CD4-positive, alpha-beta memory T cell (primary cell): ENCODE results near the gene CLIC3. TPM values are rescaled to one million over a fixed set of nuclear protein-coding genes. Genes with fewer than 3 reads are reported as not detected.
A peak's percentile ranks its signal among the peaks of the same experiment; 100 is the strongest.
"Not testable (repeated sequence)": the region's sequence is repeated elsewhere in the genome, so short reads cannot be mapped to it uniquely, and the experiment has no call there.

Experiments used
- CTCF ChIA-PET: fragments of 350-600 bp; sonication (Branson Sonifier 250); formaldehyde crosslinking; loops from one replicate; lab custom pipeline; 2021; ENCODE audit warnings: inconsistent platforms; ENCODE audit not compliant: partially characterized antibody; lab: Charles Lee
- POLR2A ChIA-PET: fragments of 350-600 bp; sonication (Branson Sonifier 250); formaldehyde crosslinking; loops from one replicate; lab custom pipeline; 2021; ENCODE audit not compliant: partially characterized antibody; lab: Charles Lee
- DNase-seq, 5 donors: peaks; one replicate each; pipeline versions ENCODE4 v3.0.0 to v3.0.0-alpha.2; 2020 to 2022; ENCODE audit warnings: mixed read lengths in 1 of 5
- H3K27ac ChIP-seq: one replicate; pipeline ENCODE4 v1.7.0; 2013; ENCODE audit warnings: low read depth, low read length
- H3K27me3 ChIP-seq: 2 replicates; pipeline ENCODE4 v1.7.0; 2013; ENCODE audit warnings: mild to moderate bottlenecking, low read length, moderate library complexity; ENCODE audit not compliant: insufficient read depth
- H3K36me3 ChIP-seq: 2 replicates; pipeline ENCODE4 v1.7.0; 2013; ENCODE audit warnings: mild to moderate bottlenecking, low read length, moderate library complexity; ENCODE audit not compliant: insufficient read depth
- H3K4me1 ChIP-seq: 2 replicates; pipeline ENCODE4 v1.7.0; 2013; ENCODE audit warnings: mild to moderate bottlenecking, low read length, moderate library complexity; ENCODE audit not compliant: insufficient read depth
- H3K4me3 ChIP-seq, 2 donors: one replicate each; pipeline ENCODE4 v1.7.0; 2013; ENCODE audit warnings: low read length in 2 of 2, mild to moderate bottlenecking in 1 of 2
- H3K9me3 ChIP-seq, 2 donors: one replicate each; pipeline ENCODE4 v1.7.0; 2013; ENCODE audit warnings: low read length in 2 of 2, control low read depth in 1 of 2; ENCODE audit not compliant: control insufficient read depth in 1 of 2
- H3K27ac Mint-ChIP-seq, 7 donors: one replicate each; pipeline ENCODE4 v1.8.0; 2020 to 2021; ENCODE audit warnings: mixed read lengths in 7 of 7, mild to moderate bottlenecking in 6 of 7, inconsistent platforms in 3 of 7, moderate library complexity in 3 of 7
- H3K27me3 Mint-ChIP-seq, 2 donors: one replicate each; pipeline ENCODE4 v1.8.0; 2020 to 2021; ENCODE audit warnings: mixed read lengths in 2 of 2
- H3K36me3 Mint-ChIP-seq, 2 donors: one replicate each; pipeline ENCODE4 v1.8.0; 2020 to 2021; ENCODE audit warnings: mixed read lengths in 2 of 2, inconsistent platforms in 1 of 2, mild to moderate bottlenecking in 1 of 2
- H3K4me1 Mint-ChIP-seq, 4 donors: one replicate each; pipeline ENCODE4 v1.8.0; 2020 to 2021; ENCODE audit warnings: mixed read lengths in 4 of 4, mild to moderate bottlenecking in 1 of 4
- H3K4me3 Mint-ChIP-seq, 8 donors: one replicate each; pipeline ENCODE4 v1.8.0; 2020 to 2021; ENCODE audit warnings: mixed read lengths in 8 of 8, mild to moderate bottlenecking in 7 of 8, moderate library complexity in 6 of 8, inconsistent platforms in 3 of 8
- H3K9me3 Mint-ChIP-seq, 8 donors: one replicate each; pipeline ENCODE4 v1.8.0; 2020 to 2021; ENCODE audit warnings: mixed read lengths in 8 of 8, mild to moderate bottlenecking in 5 of 8, inconsistent platforms in 3 of 8, moderate library complexity in 1 of 8
- intact Hi-C: fragments of 100-400 bp; cut with micrococcal nuclease; formaldehyde crosslinking; loops from one replicate; pipeline ENCODE4 v1.15.1; 2023
- polyA plus RNA-seq, 2 donors: library from polyadenylated mRNA; unstranded; fragments of 300-500 nt; fragmentation: Illumina TruSeq; gene quantifications; one replicate each; pipeline ENCODE4 v1.2.3, GENCODE V29; 2021
- total RNA-seq, 2 experiments: library from RNA; stranded (reverse); gene quantifications; one replicate each; pipeline ENCODE4 v1.2.3, GENCODE V29; 2021

Gene CLIC3
- total and polyA plus RNA-seq, 4 experiments from 2014 or later, result 3.1 to 7.8 (median 4.4) TPM

GRCh38 chr9:137009217-137009616, 12.8 kb upstream of the CLIC3 start:
- no peaks in the 10 kb centered on the region for H3K36me3 ChIP-seq
- POLR2A ChIA-PET, result no interaction called here
- intact Hi-C loops, result no loop called here
- H3K4me1 ChIP-seq, result no peaks in the 10 kb centered on the region
- H3K4me3 Mint-ChIP-seq, result no peak overlapping the region
- no peak overlapping the region for H3K27ac Mint-ChIP-seq
- H3K27ac ChIP-seq, result no peak overlapping the region
- no peaks in the 10 kb centered on the region for H3K27me3 Mint-ChIP-seq
- H3K4me3 ChIP-seq, result no peak overlapping the region
- CTCF ChIA-PET, result no interaction called here
- H3K9me3 ChIP-seq, result no peaks in the 10 kb centered on the region
- H3K4me1 Mint-ChIP-seq, result peaks cover 0 to 5% (median 0%) of the 10 kb centered on the region in 4 donors
- peaks cover 0 to 7% of the 10 kb centered on the region in 2 donors for H3K36me3 Mint-ChIP-seq
- H3K9me3 Mint-ChIP-seq, result peaks cover 0 to 2% (median 0%) of the 10 kb centered on the region in 8 donors
- H3K27me3 ChIP-seq, result no peaks in the 10 kb centered on the region
- DNase-seq, result no peak

- POLR2A ChIA-PET, result interaction anchor here (1.5 kb wide), 1 partner anchor 27 kb away, joined by 4 read pairs; no protein-coding TSS in a partner anchor
- no peaks in the 10 kb centered on the region for H3K27me3 ChIP-seq
Observed at GRCh38 chr9:137008312-137008711, 11.9 kb upstream of the CLIC3 start.

DNA sequence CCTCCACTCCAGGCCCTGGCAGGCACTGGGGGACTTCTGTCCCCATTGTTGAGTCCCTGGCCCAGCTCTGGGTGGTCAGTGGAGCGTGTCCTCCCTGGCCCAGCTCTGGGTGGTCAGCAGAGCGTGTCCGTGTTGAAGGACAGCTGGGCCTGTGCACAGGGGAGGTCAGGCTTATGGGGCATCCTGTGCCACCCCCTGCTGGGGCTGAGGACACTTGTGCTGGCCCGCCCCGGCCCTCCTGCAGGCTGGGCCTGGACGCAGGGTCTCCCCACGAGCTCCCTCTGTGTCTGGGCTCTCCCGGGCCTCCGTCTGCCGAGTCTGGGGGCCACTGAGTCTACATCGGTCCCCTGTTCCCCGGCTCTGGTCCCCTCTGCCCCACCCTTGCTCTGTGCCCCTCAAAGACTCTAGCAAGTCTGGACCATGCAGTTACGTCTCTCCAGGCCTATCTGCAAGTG, 11.5 kb upstream of the CLIC3 start:
- Mint-ChIP-seq H3K4me1 (peaks cover 0 to 5% (median 0%) of the 10 kb centered on the region in 4 donors), H3K9me3 (peaks cover 0 to 2% (median 0%) of the 10 kb centered on the region in 8 donors), H3K36me3 (peaks cover 0 to 5% of the 10 kb centered on the region in 2 donors), H3K27me3 (no peaks in the 10 kb centered on the region), H3K4me3 (no peak overlapping the region), H3K27ac (no peak overlapping the region)
- ChIA-PET CTCF (interaction anchor here (1.1 to 1.4 kb wide), 2 partner anchors 13 to 28 kb away, joined by 3 read pairs; no protein-coding TSS in a partner anchor), POLR2A (interaction anchor here (1.4 to 1.5 kb wide), 2 partner anchors 19 to 27 kb away, joined by 3 to 4 read pairs; no protein-coding TSS in a partner anchor)
- Histone ChIP-seq H3K36me3 (no peaks in the 10 kb centered on the region), H3K4me3 (no peak overlapping the region), H3K27me3 (no peaks in the 10 kb centered on the region), H3K4me1 (no peaks in the 10 kb centered on the region), H3K27ac (no peak overlapping the region), H3K9me3 (no peaks in the 10 kb centered on the region)
- DNase-seq, result no peak
- intact Hi-C loops, result no loop called here

More at GRCh38 chr9:137008312-137008711, 11.9 kb upstream of the CLIC3 start:
- Mint-ChIP-seq H3K4me3 (no peak overlapping the region), H3K27me3 (no peaks in the 10 kb centered on the region), H3K9me3 (peaks cover 0 to 2% (median 0%) of the 10 kb centered on the region in 8 donors), H3K36me3 (peaks cover 0 to 5% of the 10 kb centered on the region in 2 donors), H3K27ac (no peak overlapping the region), H3K4me1 (peaks cover 0 to 5% (median 0%) of the 10 kb centered on the region in 4 donors)
- intact Hi-C loops, result no loop called here
- H3K4me1 ChIP-seq, result no peaks in the 10 kb centered on the region
- no peak for DNase-seq
- H3K4me3 ChIP-seq, result no peak overlapping the region
- H3K27ac ChIP-seq, result no peak overlapping the region
- H3K9me3 ChIP-seq, result no peaks in the 10 kb centered on the region
- CTCF ChIA-PET, result no interaction called here
- no peaks in the 10 kb centered on the region for H3K36me3 ChIP-seq

- Histone ChIP-seq H3K4me1 (no peaks in the 10 kb centered on the region), H3K27me3 (no peaks in the 10 kb centered on the region), H3K4me3 (no peak overlapping the region), H3K9me3 (no peaks in the 10 kb centered on the region), H3K36me3 (no peaks in the 10 kb centered on the region), H3K27ac (no peak overlapping the region)
- peaks cover 0 to 3% of the 10 kb centered on the region in 2 donors for H3K36me3 Mint-ChIP-seq
- CTCF ChIA-PET, result interaction anchor here (1.1 to 1.4 kb wide), 2 partner anchors 14 to 28 kb away, joined by 3 read pairs; no protein-coding TSS in a partner anchor
- peaks cover 0 to 2% (median 0%) of the 10 kb centered on the region in 8 donors for H3K9me3 Mint-ChIP-seq
- POLR2A ChIA-PET, result interaction anchor here (1.4 to 1.5 kb wide), 2 partner anchors 20 to 28 kb away, joined by 3 to 4 read pairs; no protein-coding TSS in a partner anchor
- H3K4me3 Mint-ChIP-seq, result no peak overlapping the region
- no peaks in the 10 kb centered on the region for H3K27me3 Mint-ChIP-seq
- H3K27ac Mint-ChIP-seq, result no peak overlapping the region
- intact Hi-C loops, result no loop called here
- DNase-seq, result no peak
- H3K4me1 Mint-ChIP-seq, result peaks cover 0 to 5% (median 0%) of the 10 kb centered on the region in 4 donors
Observed at GRCh38 chr9:137007108-137007815, 10.9 kb upstream of the CLIC3 start.

- Histone ChIP-seq H3K27me3 (no peaks in the 10 kb centered on the region), H3K36me3 (no peaks in the 10 kb centered on the region), H3K27ac (no peak overlapping the region), H3K4me3 (no peak overlapping the region), H3K9me3 (no peaks in the 10 kb centered on the region), H3K4me1 (no peaks in the 10 kb centered on the region)
- intact Hi-C loops, result no loop called here
- H3K4me1 Mint-ChIP-seq, result peaks cover 0 to 5% (median 0%) of the 10 kb centered on the region in 4 donors
- CTCF ChIA-PET, result interaction anchor here (1.1 to 1.4 kb wide), 3 partner anchors 15 to 29 kb away, joined by 3 read pairs; no protein-coding TSS in a partner anchor
- POLR2A ChIA-PET, result interaction anchor here (1.2 to 1.4 kb wide), 3 partner anchors 21 to 28 kb away, joined by 3 to 4 read pairs (median 3); no protein-coding TSS in a partner anchor
- peaks cover 0 to 2% (median 0%) of the 10 kb centered on the region in 8 donors for H3K9me3 Mint-ChIP-seq
- H3K27me3 Mint-ChIP-seq, result no peaks in the 10 kb centered on the region
- peaks cover 0 to under 1% of the 10 kb centered on the region in 2 donors for H3K36me3 Mint-ChIP-seq
- H3K4me3 Mint-ChIP-seq, result no peak overlapping the region
- DNase-seq, result no peak
- H3K27ac Mint-ChIP-seq, result peak overlapping the region in 2 of 7 donors; percentile 42 to 79
Observed at GRCh38 chr9:137006116-137007003, 10.0 kb upstream of the CLIC3 start.

DNA sequence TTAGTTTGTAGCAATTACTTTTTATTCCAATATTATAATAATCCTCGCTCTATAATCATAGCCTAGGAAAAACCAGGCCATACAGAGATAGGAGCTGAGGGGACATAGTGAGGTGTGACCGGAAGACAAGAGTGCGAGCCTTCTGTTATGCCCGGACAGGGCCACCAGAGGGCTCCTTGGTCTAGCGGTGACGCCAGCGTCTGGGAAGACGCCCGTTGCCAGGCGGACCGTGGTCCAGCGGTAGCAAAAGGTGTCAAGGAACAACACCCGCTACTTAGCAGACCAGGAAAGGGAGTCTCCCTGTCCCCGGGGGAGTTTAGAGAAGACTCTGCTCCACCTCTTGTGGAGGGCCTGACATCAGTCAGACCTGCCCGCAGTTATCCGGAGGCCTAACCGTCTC, 7.9 kb upstream of the CLIC3 start:
- H3K27ac ChIP-seq, H3K27me3 Mint-ChIP-seq, intact Hi-C loops, H3K27me3 ChIP-seq, H3K36me3 ChIP-seq, H3K4me3 ChIP-seq, H3K9me3 ChIP-seq, DNase-seq, H3K4me3 Mint-ChIP-seq, H3K36me3 Mint-ChIP-seq, H3K9me3 Mint-ChIP-seq, H3K27ac Mint-ChIP-seq: not testable (repeated sequence)
- ChIA-PET CTCF (interaction anchor here (0.7 to 3.9 kb wide), 3 partner anchors 15 to 31 kb away, joined by 3 to 18 read pairs (median 4); no protein-coding TSS in a partner anchor), POLR2A (interaction anchor here (1.3 kb wide), 1 partner anchor 8 kb away, joined by 3 read pairs; the partner anchor contains the start of gene CLIC3)
- H3K4me1 Mint-ChIP-seq, result peaks cover 5 to 21% (median 6%) of the 10 kb centered on the region in 4 donors
- peaks cover 12% of the 10 kb centered on the region for H3K4me1 ChIP-seq
